Activated naive CD8-positive, alpha-beta T cell treated with anti-CD3 and anti-CD28 coated beads, Interleukin-2, amount 10 ng/mL, durations not matched to agents 7 days and 5 days (primary cell): ENCODE measurements around the gene RNF123. TPM values are rescaled to one million over a fixed set of nuclear protein-coding genes. Genes with fewer than 3 reads are reported as not detected.

Experiments used
- ATAC-seq: fragments of 150-1000 bp; cut with Tn5 transposase; one replicate; pipeline ENCODE4 v1.10.0; 2021; ENCODE audit warnings: low read depth, moderate library complexity
- POLR2A ChIA-PET: fragments of 350-600 bp; sonication (Branson Sonifier 250); formaldehyde crosslinking; loops from one replicate; lab custom pipeline; 2021; ENCODE audit warnings: antibody characterized with exemption; lab: Charles Lee
- DNase-seq: peaks from one replicate; pipeline ENCODE4 v3.0.0; 2021
- H3K27ac Mint-ChIP-seq: one replicate; pipeline ENCODE4 v1.8.0; 2022; ENCODE audit warnings: mild to moderate bottlenecking, mixed read lengths
- H3K27me3 Mint-ChIP-seq: one replicate; pipeline ENCODE4 v1.8.0; 2022; ENCODE audit warnings: mild to moderate bottlenecking, moderate library complexity, mixed read lengths
- H3K36me3 Mint-ChIP-seq: one replicate; pipeline ENCODE4 v1.8.0; 2021; ENCODE audit warnings: mild to moderate bottlenecking, mixed read lengths
- H3K4me1 Mint-ChIP-seq: one replicate; pipeline ENCODE4 v1.8.0; 2021; ENCODE audit warnings: mixed read lengths
- H3K4me3 Mint-ChIP-seq: one replicate; pipeline ENCODE4 v1.8.0; 2022; ENCODE audit warnings: mild to moderate bottlenecking, moderate library complexity, mixed read lengths
- H3K9me3 Mint-ChIP-seq: one replicate; pipeline ENCODE4 v1.8.0; 2021; ENCODE audit warnings: mixed read lengths
- total RNA-seq, 2 experiments: library from RNA; stranded (reverse); gene quantifications; one replicate each; pipeline ENCODE4 v1.2.3, GENCODE V29; 2021

The RNF123 gene
- total RNA-seq, 2 experiments from 2014 or later, result 53.2 to 56.5 TPM

DNA sequence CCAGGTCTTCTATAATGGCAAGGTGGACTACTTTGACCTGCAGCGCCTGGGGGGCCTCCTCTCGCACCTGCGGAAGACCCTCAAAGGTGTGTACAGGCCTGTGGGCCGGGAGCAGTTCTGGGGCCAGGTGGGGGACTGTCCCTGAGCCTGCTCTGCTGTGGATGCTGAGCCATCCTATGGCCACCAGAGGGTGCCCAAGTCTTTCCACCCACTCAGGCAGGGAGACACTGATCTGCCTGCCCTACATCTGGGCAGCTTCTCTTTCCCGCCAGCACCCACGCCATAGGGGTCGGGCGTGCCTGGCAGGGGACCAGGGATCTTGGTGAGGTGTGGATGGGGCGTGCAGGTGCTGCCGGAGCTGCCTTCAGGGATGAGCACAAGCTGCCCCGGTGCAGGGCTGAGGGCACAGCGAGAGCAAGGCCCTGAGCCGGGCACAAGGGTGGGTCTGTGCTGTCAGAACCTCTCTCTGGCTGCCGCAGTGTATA, 14.1 kb downstream of the RNF123 start:
- no peaks in the 10 kb centered on the region for H3K9me3 Mint-ChIP-seq
- no peak overlapping the region for H3K4me3 Mint-ChIP-seq
- no peaks in the 10 kb centered on the region for H3K27me3 Mint-ChIP-seq
- POLR2A ChIA-PET, result interaction anchor here (1.0 to 1.4 kb wide), 3 partner anchors 19 to 141 kb away, joined by 3 to 5 read pairs (median 3); partner anchors contain the start of gene INKA1
- ATAC-seq (peak; percentile 97), DNase-seq (peak; percentile 70)
- no peaks in the 10 kb centered on the region for H3K36me3 Mint-ChIP-seq
- H3K4me1 Mint-ChIP-seq, result peaks cover 5% of the 10 kb centered on the region
- peak overlapping the region; percentile 61 for H3K27ac Mint-ChIP-seq

DNA sequence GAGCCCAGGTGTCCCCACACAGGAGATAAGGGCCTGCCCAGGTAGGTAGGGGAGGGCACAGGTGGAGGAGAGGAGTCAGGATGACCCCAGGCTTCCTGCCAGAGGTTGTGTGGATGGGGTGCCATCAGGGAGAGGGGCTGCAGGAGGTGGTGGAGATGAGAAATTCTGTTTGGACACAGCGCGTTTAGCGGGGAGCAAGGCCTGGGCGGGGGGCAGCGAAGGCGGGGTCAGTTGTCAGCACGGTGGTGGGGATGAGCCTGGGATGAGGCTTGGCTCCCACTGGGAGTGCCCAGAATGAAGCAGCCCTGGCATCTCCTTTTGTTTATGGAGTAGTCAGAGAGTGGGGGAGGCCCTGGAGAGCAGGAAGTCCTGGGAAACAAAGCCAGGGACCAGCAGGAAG, 14.6 kb downstream of the RNF123 start:
- peak overlapping the region; percentile 61 for H3K27ac Mint-ChIP-seq
- no peaks in the 10 kb centered on the region for H3K27me3 Mint-ChIP-seq
- no peaks in the 10 kb centered on the region for H3K9me3 Mint-ChIP-seq

DNA sequence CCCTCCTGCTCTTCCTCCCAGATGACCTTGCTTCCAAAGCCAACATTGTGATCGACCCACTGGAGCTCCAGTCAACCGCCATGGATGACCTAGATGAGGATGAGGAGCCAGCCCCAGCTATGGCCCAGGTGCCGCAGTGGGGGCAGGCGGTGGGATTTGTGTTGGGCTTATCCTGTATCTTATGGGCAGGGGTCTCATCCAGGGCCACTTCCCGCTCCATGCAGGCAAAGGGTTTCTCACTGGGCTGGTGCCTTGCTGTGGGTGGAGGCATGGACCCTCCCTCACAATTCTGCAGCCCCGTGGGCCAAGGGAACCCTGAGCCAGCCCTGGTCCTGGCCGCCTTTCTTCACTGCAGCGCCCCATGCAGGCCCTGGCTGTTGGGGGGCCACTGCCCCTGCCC, 15.3 kb downstream of the RNF123 start:
- H3K36me3 Mint-ChIP-seq, result no peaks in the 10 kb centered on the region
- no peaks in the 10 kb centered on the region for H3K9me3 Mint-ChIP-seq
- H3K27ac Mint-ChIP-seq, result no peak overlapping the region
- H3K27me3 Mint-ChIP-seq, result no peaks in the 10 kb centered on the region
- H3K4me1 Mint-ChIP-seq, result peaks cover 5% of the 10 kb centered on the region
- no peak overlapping the region for H3K4me3 Mint-ChIP-seq
- ATAC-seq, result no peak
- POLR2A ChIA-PET, result no interaction called here
- DNase-seq, result no peak

More for the DNA sequence above, 14.6 kb downstream of the RNF123 start:
- H3K4me1 Mint-ChIP-seq, result peaks cover 5% of the 10 kb centered on the region
- DNase-seq (no peak), ATAC-seq (no peak)
- no peak overlapping the region for H3K4me3 Mint-ChIP-seq
- POLR2A ChIA-PET, result interaction anchor here (1.0 to 1.4 kb wide), 2 partner anchors 99 to 141 kb away, joined by 3 to 5 read pairs; partner anchors contain the start of gene INKA1
- no peaks in the 10 kb centered on the region for H3K36me3 Mint-ChIP-seq

DNA sequence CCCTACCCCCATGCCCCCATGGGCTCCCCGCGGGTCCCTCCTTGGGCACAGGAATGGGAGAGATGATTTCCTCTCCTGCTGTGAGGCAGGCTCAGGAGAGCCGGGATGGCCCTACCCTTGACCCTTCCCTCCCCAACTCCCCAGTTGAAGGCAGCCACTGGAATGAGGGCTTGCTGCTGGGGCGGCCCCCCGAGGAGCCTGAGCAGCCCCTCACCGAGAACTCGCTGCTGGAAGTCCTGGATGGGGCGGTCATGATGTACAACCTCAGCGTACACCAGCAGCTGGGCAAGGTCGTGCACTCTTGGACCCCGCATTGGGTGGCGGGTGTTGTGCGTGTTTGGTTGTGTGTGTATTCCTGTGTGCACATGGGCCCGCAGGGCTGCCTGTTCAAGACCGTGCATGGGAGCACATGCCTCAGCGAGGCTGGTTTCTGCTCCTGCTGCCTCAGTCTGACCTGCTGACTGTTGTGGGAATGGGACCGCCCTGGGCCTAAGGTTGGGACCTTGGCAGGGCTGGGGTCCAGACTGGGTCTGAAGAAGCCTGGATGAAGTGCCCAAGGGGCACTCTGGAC, 16.1 kb downstream of the RNF123 start:
- Mint-ChIP-seq H3K4me3 (no peak overlapping the region), H3K4me1 (peaks cover 5% of the 10 kb centered on the region), H3K27me3 (no peaks in the 10 kb centered on the region), H3K36me3 (no peaks in the 10 kb centered on the region), H3K27ac (no peak overlapping the region), H3K9me3 (no peaks in the 10 kb centered on the region)
- DNase-seq (no peak), ATAC-seq (no peak)
- POLR2A ChIA-PET, result interaction anchor here (0.6 kb wide), 1 partner anchor 549 kb away, joined by 6 read pairs; no protein-coding TSS in a partner anchor

DNA sequence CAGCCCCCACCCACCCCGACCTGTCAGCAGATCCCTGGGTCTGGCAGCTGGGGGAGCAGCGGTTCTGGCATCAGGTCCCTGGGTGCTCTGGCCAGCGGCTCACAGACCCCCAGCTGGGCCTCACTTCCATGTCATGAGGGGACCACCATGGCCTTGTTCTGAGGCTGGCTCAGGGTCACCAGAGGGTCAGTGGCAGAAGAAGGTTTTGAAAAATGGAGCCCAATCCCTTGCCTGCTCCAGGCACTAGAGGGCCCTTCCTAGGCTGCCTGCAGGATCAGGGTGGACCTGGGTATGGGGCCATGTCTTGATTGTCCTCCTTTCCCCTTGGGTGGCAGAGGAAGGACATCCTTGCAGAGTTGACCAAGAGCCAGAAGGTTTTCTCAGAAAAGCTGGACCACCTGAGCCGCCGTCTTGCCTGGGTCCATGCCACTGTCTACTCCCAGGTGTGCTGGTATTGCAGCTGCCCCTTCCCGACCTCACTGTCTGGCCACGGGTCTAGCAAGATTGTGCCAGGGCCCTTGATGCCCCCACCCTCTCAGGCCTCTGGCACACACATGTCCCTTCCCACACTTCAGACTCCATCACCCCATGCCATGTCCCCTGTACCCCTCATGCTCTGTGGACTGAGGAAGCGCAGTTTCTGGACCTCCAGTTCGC, 17.2 kb downstream of the RNF123 start:
- H3K9me3 Mint-ChIP-seq, result no peaks in the 10 kb centered on the region
- H3K4me1 Mint-ChIP-seq, result peaks cover 10% of the 10 kb centered on the region
- no peak overlapping the region for H3K27ac Mint-ChIP-seq
- no peak for ATAC-seq
- H3K4me3 Mint-ChIP-seq, result no peak overlapping the region
- H3K36me3 Mint-ChIP-seq, result no peaks in the 10 kb centered on the region
- H3K27me3 Mint-ChIP-seq, result no peaks in the 10 kb centered on the region
- DNase-seq, result no peak
- POLR2A ChIA-PET, result no interaction called here

DNA sequence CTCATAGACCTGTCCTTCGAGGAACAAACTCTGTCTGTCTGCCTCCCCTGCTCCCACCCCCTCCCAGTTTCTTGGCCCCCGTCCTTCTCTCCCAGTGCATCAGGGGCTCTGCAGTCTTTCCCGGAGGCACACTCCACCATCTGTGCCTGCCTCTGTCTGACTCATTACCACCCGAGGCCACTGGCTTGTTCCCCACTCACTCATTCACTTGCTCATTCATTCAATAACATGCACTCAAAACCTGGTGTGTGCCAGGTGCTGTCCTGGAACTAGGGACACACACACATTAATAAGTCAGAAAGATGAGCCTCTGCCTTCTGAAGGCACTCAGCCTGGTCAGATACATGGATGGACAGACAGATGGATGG, 17.7 kb downstream of the RNF123 start:
- DNase-seq, result no peak
- peaks cover 14% of the 10 kb centered on the region for H3K4me1 Mint-ChIP-seq
- POLR2A ChIA-PET, result no interaction called here
- no peaks in the 10 kb centered on the region for H3K27me3 Mint-ChIP-seq
- no peaks in the 10 kb centered on the region for H3K36me3 Mint-ChIP-seq
- ATAC-seq, result no peak
- no peak overlapping the region for H3K4me3 Mint-ChIP-seq
- H3K9me3 Mint-ChIP-seq, result no peaks in the 10 kb centered on the region
- H3K27ac Mint-ChIP-seq, result peak overlapping the region; percentile 54

DNA sequence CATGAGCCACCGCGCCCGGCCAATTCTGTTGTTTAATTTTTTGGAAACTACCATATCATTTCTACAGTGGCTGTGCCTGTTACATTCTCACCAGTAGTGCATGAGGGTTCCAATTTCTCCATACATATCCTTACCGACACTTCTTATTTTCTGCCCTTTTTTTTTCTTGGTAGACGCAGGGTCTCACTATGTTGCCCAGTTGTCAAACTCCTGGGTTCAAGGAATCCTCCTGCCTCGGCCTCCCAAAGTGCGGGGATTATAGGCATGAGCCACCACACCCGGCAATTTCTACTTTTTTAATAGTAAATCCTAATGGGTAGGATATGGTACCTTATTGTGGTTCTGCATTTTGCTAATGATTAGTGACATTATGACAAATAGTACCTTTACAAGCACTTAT, 20.5 kb downstream of the RNF123 start:
- POLR2A ChIA-PET, result no interaction called here
- Mint-ChIP-seq H3K9me3 (no peaks in the 10 kb centered on the region), H3K27ac (no peak overlapping the region)

DNA sequence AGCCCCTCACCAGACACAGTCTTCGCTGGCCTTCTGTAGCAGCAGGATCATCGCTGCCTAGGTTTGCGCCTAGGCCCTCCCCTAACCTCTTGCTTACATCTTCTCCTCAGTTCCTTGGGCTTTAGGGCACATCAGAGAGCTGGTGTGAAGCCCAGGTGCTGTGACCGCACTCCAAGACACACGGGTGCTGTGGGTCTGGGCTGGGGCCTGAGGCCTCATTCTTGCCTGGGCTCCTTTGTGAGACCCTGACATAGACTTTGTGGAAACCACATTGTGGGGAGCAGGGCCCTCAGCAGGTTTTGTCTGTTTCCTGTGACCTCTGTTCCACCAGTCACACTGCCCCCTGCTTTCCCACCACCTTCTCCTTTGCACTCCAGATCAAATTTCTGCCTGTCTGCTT, 22.1 kb downstream of the RNF123 start:
- ATAC-seq, result peak; percentile 28
- DNase-seq, result peak; percentile 34
- POLR2A ChIA-PET, result interaction anchor here (1.1 to 1.5 kb wide), 3 partner anchors 8 to 13 kb away, joined by 3 to 5 read pairs (median 3); partner anchors contain the start of gene AMIGO3
- Mint-ChIP-seq H3K4me1 (peaks cover 27% of the 10 kb centered on the region), H3K9me3 (no peaks in the 10 kb centered on the region), H3K4me3 (peak overlapping the region; percentile 18), H3K27me3 (no peaks in the 10 kb centered on the region), H3K27ac (peak overlapping the region; percentile 71), H3K36me3 (peaks cover 2% of the 10 kb centered on the region)

More for the DNA sequence above, 20.5 kb downstream of the RNF123 start:
- Mint-ChIP-seq H3K27me3 (no peaks in the 10 kb centered on the region), H3K36me3 (no peaks in the 10 kb centered on the region), H3K4me1 (peaks cover 27% of the 10 kb centered on the region), H3K4me3 (no peak overlapping the region)
- DNase-seq, result no peak
- no peak for ATAC-seq

DNA sequence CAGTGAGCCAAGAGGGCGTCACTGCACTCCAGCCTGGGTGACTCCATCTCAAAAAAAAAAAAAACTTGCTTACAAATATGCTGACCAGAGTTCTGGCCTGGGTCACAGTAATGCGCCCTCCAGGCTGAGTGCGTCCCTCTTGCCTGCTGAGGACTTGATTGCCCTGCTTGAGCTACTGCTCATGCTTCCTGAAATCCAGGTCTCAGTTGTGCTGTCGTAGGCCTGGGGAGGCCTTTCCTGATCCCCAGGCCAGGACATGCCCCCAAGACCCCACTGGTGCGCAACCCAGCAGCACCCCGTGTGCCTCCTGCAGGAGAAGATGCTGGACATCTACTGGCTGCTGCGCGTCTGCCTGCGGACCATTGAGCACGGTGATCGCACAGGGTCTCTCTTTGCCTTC, 22.8 kb downstream of the RNF123 start:
- H3K4me1 Mint-ChIP-seq, result peaks cover 27% of the 10 kb centered on the region
- H3K27ac Mint-ChIP-seq, result no peak overlapping the region
- peak; percentile 26 for DNase-seq
- H3K9me3 Mint-ChIP-seq, result no peaks in the 10 kb centered on the region
- POLR2A ChIA-PET, result interaction anchor here (1.2 to 1.5 kb wide), 3 partner anchors 12 to 14 kb away, joined by 3 to 9 read pairs (median 3); partner anchors contain the start of gene GMPPB
- H3K4me3 Mint-ChIP-seq, result peak overlapping the region; percentile 22
- no peaks in the 10 kb centered on the region for H3K27me3 Mint-ChIP-seq
- ATAC-seq, result no peak
- peaks cover 2% of the 10 kb centered on the region for H3K36me3 Mint-ChIP-seq

DNA sequence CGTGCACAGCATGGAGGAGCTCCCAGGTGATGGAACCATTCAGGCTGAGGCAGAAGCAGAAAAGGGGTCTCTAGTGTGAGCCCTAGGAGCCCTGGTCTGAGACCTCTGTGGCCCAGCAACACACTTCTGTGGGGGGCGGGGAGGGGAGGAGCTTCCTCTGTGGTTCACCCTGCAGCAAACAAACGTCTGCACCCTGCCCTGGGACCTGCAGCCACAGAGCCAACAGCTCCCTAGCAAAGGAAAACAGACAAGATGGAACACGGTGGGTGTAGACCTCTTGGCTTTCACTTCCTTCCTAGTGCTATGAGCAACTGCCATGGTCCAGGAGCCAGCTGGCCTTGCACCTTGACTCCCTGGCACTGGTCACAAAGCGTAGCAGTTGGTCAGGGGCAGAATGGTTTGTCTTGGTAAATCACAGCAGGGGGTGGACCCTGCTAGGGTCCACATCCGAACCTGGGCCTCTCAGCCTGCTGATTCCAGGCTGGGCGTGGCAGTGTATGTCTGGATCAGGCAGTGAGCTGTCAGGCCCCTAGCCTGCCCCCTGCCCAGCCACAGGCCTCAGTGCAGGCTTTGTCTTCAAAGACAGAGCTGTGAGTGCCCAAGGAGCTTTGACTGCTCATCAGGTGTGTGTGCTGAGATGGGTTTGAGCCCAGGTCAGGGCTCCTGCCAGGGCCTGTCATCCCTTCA, 23.4 kb downstream of the RNF123 start:
- H3K36me3 Mint-ChIP-seq, result peaks cover 2% of the 10 kb centered on the region
- ATAC-seq, result peak; percentile 58
- POLR2A ChIA-PET, result interaction anchor here (1.1 to 1.5 kb wide), 4 partner anchors 10 to 15 kb away, joined by 3 to 9 read pairs (median 3); partner anchors contain the start of gene GMPPB
- H3K4me3 Mint-ChIP-seq, result no peak overlapping the region
- H3K27me3 Mint-ChIP-seq, result no peaks in the 10 kb centered on the region
- H3K4me1 Mint-ChIP-seq, result peaks cover 24% of the 10 kb centered on the region
- peak overlapping the region; percentile 65 for H3K27ac Mint-ChIP-seq
- DNase-seq, result peak; percentile 47
- no peaks in the 10 kb centered on the region for H3K9me3 Mint-ChIP-seq

DNA sequence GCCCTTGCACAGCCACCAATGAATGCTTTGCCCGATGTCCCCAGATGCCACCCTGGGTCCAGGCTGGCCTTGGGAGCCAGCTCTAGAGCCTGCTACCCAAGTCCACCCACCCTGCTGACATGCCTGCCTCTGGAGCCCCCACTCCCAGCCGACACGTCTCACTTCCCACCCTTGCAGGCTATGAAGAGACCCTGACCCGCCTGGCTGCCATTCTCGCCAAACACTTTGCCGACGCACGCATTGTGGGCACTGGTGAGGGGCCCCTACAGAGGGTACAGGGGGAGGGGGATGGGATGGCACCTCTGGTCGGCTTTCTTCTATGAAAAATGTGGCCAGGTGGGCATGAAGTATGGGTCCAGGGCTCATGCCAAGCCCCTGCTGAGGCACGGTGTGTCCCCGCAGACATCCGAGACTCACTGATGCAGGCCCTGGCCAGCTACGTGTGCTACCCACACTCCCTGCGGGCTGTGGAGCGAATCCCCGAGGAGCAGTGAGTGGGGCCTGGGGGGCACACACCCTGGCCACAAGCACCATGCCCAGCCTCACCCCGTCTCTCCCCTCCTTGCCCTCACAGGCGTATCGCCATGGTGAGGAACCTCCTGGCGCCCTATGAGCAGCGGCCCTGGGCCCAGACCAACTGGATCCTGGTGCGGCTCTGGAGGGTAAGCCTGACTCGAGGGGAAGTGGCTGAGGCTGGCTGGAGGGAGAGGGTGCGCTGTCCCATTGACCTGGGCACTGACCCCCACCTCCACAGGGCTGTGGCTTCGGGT, 24.2 kb downstream of the RNF123 start:
- POLR2A ChIA-PET, result interaction anchor here (1.1 to 1.5 kb wide), 2 partner anchors 10 to 11 kb away, joined by 3 to 9 read pairs; partner anchors contain the start of gene GMPPB
- Mint-ChIP-seq H3K9me3 (no peaks in the 10 kb centered on the region), H3K27ac (no peak overlapping the region), H3K27me3 (no peaks in the 10 kb centered on the region), H3K36me3 (peaks cover 3% of the 10 kb centered on the region), H3K4me1 (peaks cover 25% of the 10 kb centered on the region), H3K4me3 (no peak overlapping the region)
- DNase-seq (no peak), ATAC-seq (no peak)

DNA sequence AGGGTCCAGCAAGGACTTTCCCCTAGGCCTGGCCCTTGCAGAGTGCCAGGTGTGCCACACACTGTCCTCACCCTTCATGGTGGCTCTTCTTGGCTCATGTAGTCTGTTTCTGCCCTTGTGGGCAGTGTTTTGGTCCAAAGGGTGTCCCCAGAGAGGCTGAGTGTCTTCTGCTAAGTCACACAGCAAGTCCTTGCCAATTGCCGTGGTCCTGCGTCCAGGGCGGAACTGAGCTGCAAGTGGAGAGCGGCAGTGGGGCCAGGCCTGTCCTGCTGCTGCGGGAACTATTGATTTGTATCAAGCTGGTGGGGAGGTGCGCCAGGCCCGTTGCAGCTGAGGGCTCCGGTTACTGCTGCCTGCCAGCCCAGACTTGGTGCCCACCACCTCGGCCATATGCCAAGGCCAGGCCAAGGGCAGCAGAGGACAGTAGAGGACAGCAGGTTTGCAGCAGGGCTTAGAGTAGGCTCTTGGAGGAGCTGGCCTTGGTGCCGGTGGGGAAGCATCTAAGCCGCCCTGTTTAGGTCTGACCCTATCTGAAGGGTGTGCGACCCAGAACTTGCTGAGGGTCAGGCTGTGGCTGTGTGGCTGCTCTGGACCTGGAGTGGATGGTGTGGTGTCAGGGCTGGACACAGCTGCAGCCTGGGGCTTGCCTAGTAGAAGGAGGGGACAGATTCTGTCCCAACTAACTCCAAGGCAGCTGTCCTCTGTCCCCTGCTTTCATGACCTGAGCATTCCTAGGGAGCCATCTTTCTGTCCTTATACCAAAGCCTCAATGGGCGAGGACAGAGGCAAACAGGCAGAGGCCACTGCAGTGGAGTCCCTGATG, 25.6 kb downstream of the RNF123 start:
- H3K27me3 Mint-ChIP-seq, result no peaks in the 10 kb centered on the region
- DNase-seq (no peak), ATAC-seq (no peak)
- H3K9me3 Mint-ChIP-seq, result no peaks in the 10 kb centered on the region
- peaks cover 35% of the 10 kb centered on the region for H3K4me1 Mint-ChIP-seq
- H3K4me3 Mint-ChIP-seq, result no peak overlapping the region
- H3K36me3 Mint-ChIP-seq, result peaks cover 5% of the 10 kb centered on the region
- no peak overlapping the region for H3K27ac Mint-ChIP-seq
- POLR2A ChIA-PET, result interaction anchor here (1.0 kb wide), 1 partner anchor 9 kb away, joined by 6 read pairs; the partner anchor contains the start of gene GMPPB
